ENCODE measurements around the gene HEATR5A. TPM values are rescaled to one million over a fixed set of nuclear protein-coding genes. Genes with fewer than 3 reads are reported as not detected.
"Not testable (repeated sequence)": the region's sequence is repeated elsewhere in the genome, so short reads cannot be mapped to it uniquely, and the experiment has no call there.

Gene HEATR5A
- total RNA-seq, 5 donors from 2014 or later (not counting 1 experiment from before 2014, with no cell fraction given): 7.5 to 13.2 (median 13.0) TPM

GRCh38 chr14:31280871-31281220, 139.5 kb downstream of the HEATR5A start:
- Mint-ChIP-seq H3K4me3 (no peak overlapping the region), H3K27me3 (no peaks in the 10 kb centered on the region), H3K4me1 (no peaks in the 10 kb centered on the region), H3K9me3 (peaks cover 0 to 6% (median 2%) of the 10 kb centered on the region in 3 donors), H3K36me3 (no peaks in the 10 kb centered on the region), H3K27ac (no peak overlapping the region)
- no peak for DNase-seq
- H3K4me1 ChIP-seq (ENCODE audit: control insufficient read depth in 1 of 2, extremely low read depth in 1 of 2, insufficient read depth in 2 of 2, low read length in 2 of 2): no peaks in the 10 kb centered on the region
- no CpG with 5 or more reads among the region's 3 CpGs for WGBS (ENCODE audit: insufficient coverage)
- ChIA-PET CTCF (no interaction called here), POLR2A (no interaction called here)
- H3K36me3 ChIP-seq (ENCODE audit: control insufficient read depth in 2 of 2, extremely low read depth in 1 of 2, insufficient read depth in 1 of 2, low read length in 1 of 2): no peaks in the 10 kb centered on the region
- H3K4me3 ChIP-seq (ENCODE audit: control insufficient read depth in 1 of 2, extremely low read depth in 1 of 2, low read length in 1 of 2): no peak overlapping the region
- no peaks in the 10 kb centered on the region for H3K27me3 ChIP-seq (replicated peaks in 1 of 2; ENCODE audit: control insufficient read depth in 2 of 2, extremely low read depth in 1 of 2, insufficient read depth in 2 of 2, low read length in 1 of 2)
- H3K27ac ChIP-seq (ENCODE audit: low read length): no peak overlapping the region
- no peak for ATAC-seq (replicated peaks in 1 of 4)
- peaks cover 3% of the 10 kb centered on the region for H3K9me3 ChIP-seq

DNA sequence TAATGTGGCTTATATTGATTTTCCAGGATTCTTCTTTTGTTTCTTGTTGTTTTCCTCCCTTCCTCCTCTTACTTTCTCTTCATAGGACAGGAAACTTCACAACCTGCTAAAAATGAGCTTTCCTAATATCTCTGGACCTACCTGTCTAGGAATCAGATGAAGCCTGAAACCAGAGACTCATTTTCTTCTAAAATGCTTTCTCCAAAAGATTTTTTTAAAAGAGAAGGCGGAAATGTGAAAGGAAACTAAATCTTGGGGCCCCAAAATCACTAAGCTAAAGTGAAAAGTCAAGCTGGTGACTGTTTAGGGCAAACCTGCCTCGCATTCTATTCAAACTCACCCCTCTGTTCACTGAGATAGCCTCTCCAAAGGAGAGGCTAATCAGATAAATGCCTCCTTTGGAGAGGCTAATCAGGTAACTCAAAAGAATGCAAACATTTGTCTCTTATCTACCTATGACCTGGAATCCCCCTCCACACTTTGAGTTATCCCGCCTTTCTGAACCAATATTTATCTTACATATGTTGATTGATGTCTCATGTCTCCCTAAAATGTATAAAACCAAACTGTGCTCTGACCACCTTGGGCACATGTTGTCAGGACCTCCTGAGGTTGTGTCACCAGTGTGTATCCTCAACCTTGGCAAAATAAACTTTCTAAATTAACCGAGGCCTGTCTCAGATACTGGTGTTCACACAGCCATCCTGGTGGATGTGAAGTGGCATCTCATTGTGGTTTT, 140.0 kb downstream of the HEATR5A start:
- 83% methylated on average over 1 of the region's 4 CpGs for WGBS (ENCODE audit: insufficient coverage)
- H3K36me3 Mint-ChIP-seq: no peaks in the 10 kb centered on the region
- ChIA-PET POLR2A (interaction anchor here in 1 of 2 donors (0.7 kb wide), 1 partner anchor 201 kb away, joined by 13 read pairs; no protein-coding TSS in a partner anchor), CTCF (interaction anchor here in 1 of 2 donors (0.6 kb wide), 1 partner anchor 34 kb away, joined by 5 read pairs; no protein-coding TSS in a partner anchor)
- no peak overlapping the region for H3K4me3 Mint-ChIP-seq
- ATAC-seq (replicated peaks in 1 of 4): no peak
- H3K4me1 ChIP-seq (ENCODE audit: control insufficient read depth in 1 of 2, extremely low read depth in 1 of 2, insufficient read depth in 2 of 2, low read length in 2 of 2): no peaks in the 10 kb centered on the region
- H3K9me3 Mint-ChIP-seq: peaks cover 0 to 6% (median 2%) of the 10 kb centered on the region in 3 donors
- no peak for DNase-seq
- H3K27me3 ChIP-seq (replicated peaks in 1 of 2; ENCODE audit: control insufficient read depth in 2 of 2, extremely low read depth in 1 of 2, insufficient read depth in 2 of 2, low read length in 1 of 2): no peaks in the 10 kb centered on the region
- no peak overlapping the region for H3K27ac ChIP-seq (ENCODE audit: low read length)
- no peaks in the 10 kb centered on the region for H3K27me3 Mint-ChIP-seq
- H3K4me1 Mint-ChIP-seq: no peaks in the 10 kb centered on the region
- H3K36me3 ChIP-seq (ENCODE audit: control insufficient read depth in 2 of 2, extremely low read depth in 1 of 2, insufficient read depth in 1 of 2, low read length in 1 of 2): no peaks in the 10 kb centered on the region
- H3K9me3 ChIP-seq: peaks cover 3% of the 10 kb centered on the region
- no peak overlapping the region for H3K4me3 ChIP-seq (ENCODE audit: control insufficient read depth in 1 of 2, extremely low read depth in 1 of 2, low read length in 1 of 2)
- H3K27ac Mint-ChIP-seq: no peak overlapping the region

- WGBS (ENCODE audit: insufficient coverage): 57% methylated on average over 1 of the region's 1 CpG
- POLR2A ChIA-PET: no interaction called here
- no peak for DNase-seq
- Histone ChIP-seq H3K4me1 (ENCODE audit: control insufficient read depth in 1 of 2, extremely low read depth in 1 of 2, insufficient read depth in 2 of 2, low read length in 2 of 2) (no peaks in the 10 kb centered on the region), H3K4me3 (ENCODE audit: control insufficient read depth in 1 of 2, extremely low read depth in 1 of 2, low read length in 1 of 2) (no peak overlapping the region), H3K36me3 (ENCODE audit: control insufficient read depth in 2 of 2, extremely low read depth in 1 of 2, insufficient read depth in 1 of 2, low read length in 1 of 2) (no peaks in the 10 kb centered on the region), H3K9me3 (peaks cover 3% of the 10 kb centered on the region), H3K27ac (ENCODE audit: low read length) (no peak overlapping the region), H3K27me3 (replicated peaks in 1 of 2; ENCODE audit: control insufficient read depth in 2 of 2, extremely low read depth in 1 of 2, insufficient read depth in 2 of 2, low read length in 1 of 2) (no peaks in the 10 kb centered on the region)
- no peak for ATAC-seq (replicated peaks in 1 of 4)
- Mint-ChIP-seq H3K4me3 (no peak overlapping the region), H3K36me3 (no peaks in the 10 kb centered on the region), H3K27ac (no peak overlapping the region), H3K9me3 (peaks cover 0 to 6% (median 2%) of the 10 kb centered on the region in 3 donors), H3K27me3 (no peaks in the 10 kb centered on the region), H3K4me1 (peaks cover 0 to 4% (median 4%) of the 10 kb centered on the region in 3 donors)
- CTCF ChIA-PET: no interaction called here
Observed at GRCh38 chr14:31278883-31279282, 141.5 kb downstream of the HEATR5A start.

DNA sequence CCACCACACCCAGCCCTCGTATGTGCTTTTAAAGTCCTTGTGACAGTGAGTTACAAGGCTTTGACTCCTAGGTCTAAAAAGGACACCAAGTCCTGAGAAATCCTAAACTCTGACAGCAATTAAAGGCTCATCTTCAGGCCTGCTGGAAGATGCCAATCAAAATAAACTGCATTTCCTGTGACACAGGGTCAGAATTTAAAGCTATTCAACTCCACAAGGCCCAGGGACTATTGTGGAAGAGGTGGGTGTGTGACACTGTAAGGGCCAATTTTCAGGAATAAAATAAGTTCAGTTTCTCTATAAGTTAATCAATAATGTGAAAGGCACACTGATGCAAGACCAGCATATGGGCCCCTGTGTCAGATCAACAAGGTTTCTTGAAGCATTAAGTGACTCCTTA, 143.3 kb downstream of the HEATR5A start:
- H3K27me3 Mint-ChIP-seq: no peaks in the 10 kb centered on the region
- peaks cover 0 to 6% (median 2%) of the 10 kb centered on the region in 3 donors for H3K9me3 Mint-ChIP-seq
- Histone ChIP-seq H3K27ac (ENCODE audit: low read length) (no peak overlapping the region), H3K36me3 (ENCODE audit: control insufficient read depth in 2 of 2, extremely low read depth in 1 of 2, insufficient read depth in 1 of 2, low read length in 1 of 2) (no peaks in the 10 kb centered on the region), H3K9me3 (peaks cover 3% of the 10 kb centered on the region), H3K27me3 (replicated peaks in 1 of 2; ENCODE audit: control insufficient read depth in 2 of 2, extremely low read depth in 1 of 2, insufficient read depth in 2 of 2, low read length in 1 of 2) (no peaks in the 10 kb centered on the region), H3K4me1 (ENCODE audit: control insufficient read depth in 1 of 2, extremely low read depth in 1 of 2, insufficient read depth in 2 of 2, low read length in 2 of 2) (no peaks in the 10 kb centered on the region), H3K4me3 (ENCODE audit: control insufficient read depth in 1 of 2, extremely low read depth in 1 of 2, low read length in 1 of 2) (no peak overlapping the region)
- no peaks in the 10 kb centered on the region for H3K36me3 Mint-ChIP-seq
- ATAC-seq (replicated peaks in 1 of 4) (no peak), DNase-seq (no peak)
- no peak overlapping the region for H3K27ac Mint-ChIP-seq
- CTCF ChIA-PET: no interaction called here
- POLR2A ChIA-PET: no interaction called here
- peaks cover 0 to 7% (median 5%) of the 10 kb centered on the region in 3 donors for H3K4me1 Mint-ChIP-seq
- no peak overlapping the region for H3K4me3 Mint-ChIP-seq
- 67% methylated on average over 1 of the region's 1 CpG for WGBS (ENCODE audit: insufficient coverage)

DNA sequence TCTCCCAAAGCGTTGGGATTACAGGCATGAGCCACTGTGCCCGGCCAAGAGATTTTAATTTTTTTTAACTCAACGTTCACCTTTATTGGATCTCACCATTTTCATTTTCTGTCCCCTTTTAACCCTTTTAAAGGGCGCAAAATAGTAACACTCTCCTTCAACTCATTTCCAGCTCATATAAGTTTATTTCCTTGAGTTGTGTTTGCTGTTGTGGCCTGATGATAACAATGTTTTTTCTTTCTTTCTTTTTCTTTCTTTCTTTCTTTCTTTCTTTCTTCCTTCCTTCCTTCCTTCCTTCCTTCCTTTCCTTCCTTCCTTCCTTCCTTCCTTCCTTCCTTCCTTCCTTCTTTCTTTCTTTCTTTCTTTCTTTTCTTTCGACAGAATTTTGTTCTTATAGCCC, 143.9 kb downstream of the HEATR5A start:
- H3K27me3 ChIP-seq (replicated peaks in 1 of 2; ENCODE audit: control insufficient read depth in 2 of 2, extremely low read depth in 1 of 2, insufficient read depth in 2 of 2, low read length in 1 of 2); DNase-seq; H3K27me3 Mint-ChIP-seq; H3K4me3 Mint-ChIP-seq; H3K4me1 ChIP-seq (ENCODE audit: control insufficient read depth in 1 of 2, extremely low read depth in 1 of 2, insufficient read depth in 2 of 2, low read length in 2 of 2); H3K36me3 ChIP-seq (ENCODE audit: control insufficient read depth in 2 of 2, extremely low read depth in 1 of 2, insufficient read depth in 1 of 2, low read length in 1 of 2); ATAC-seq (replicated peaks in 1 of 4); H3K27ac ChIP-seq (ENCODE audit: low read length); H3K9me3 ChIP-seq; H3K4me3 ChIP-seq (ENCODE audit: control insufficient read depth in 1 of 2, extremely low read depth in 1 of 2, low read length in 1 of 2); CTCF ChIA-PET; H3K27ac Mint-ChIP-seq; POLR2A ChIA-PET; H3K9me3 Mint-ChIP-seq; H3K4me1 Mint-ChIP-seq; H3K36me3 Mint-ChIP-seq: not testable (repeated sequence)
- 100% methylated on average over 1 of the region's 5 CpGs for WGBS (ENCODE audit: insufficient coverage)

- Histone ChIP-seq H3K4me3 (ENCODE audit: control insufficient read depth in 1 of 2, extremely low read depth in 1 of 2, low read length in 1 of 2) (no peak overlapping the region), H3K27me3 (replicated peaks in 1 of 2; ENCODE audit: control insufficient read depth in 2 of 2, extremely low read depth in 1 of 2, insufficient read depth in 2 of 2, low read length in 1 of 2) (no peaks in the 10 kb centered on the region), H3K27ac (ENCODE audit: low read length) (no peak overlapping the region), H3K36me3 (ENCODE audit: control insufficient read depth in 2 of 2, extremely low read depth in 1 of 2, insufficient read depth in 1 of 2, low read length in 1 of 2) (no peaks in the 10 kb centered on the region), H3K9me3 (peaks cover 3% of the 10 kb centered on the region), H3K4me1 (ENCODE audit: control insufficient read depth in 1 of 2, extremely low read depth in 1 of 2, insufficient read depth in 2 of 2, low read length in 2 of 2) (no peaks in the 10 kb centered on the region)
- Mint-ChIP-seq H3K4me3 (no peak overlapping the region), H3K27ac (no peak overlapping the region), H3K4me1 (peaks cover 0 to 7% (median 5%) of the 10 kb centered on the region in 3 donors), H3K36me3 (no peaks in the 10 kb centered on the region), H3K9me3 (peaks cover 0 to 6% (median 2%) of the 10 kb centered on the region in 3 donors), H3K27me3 (no peaks in the 10 kb centered on the region)
- CTCF ChIA-PET: no interaction called here
- no peak for DNase-seq
- POLR2A ChIA-PET: no interaction called here
- no peak for ATAC-seq (replicated peaks in 1 of 4)
Observed at GRCh38 chr14:31275731-31276130, 144.6 kb downstream of the HEATR5A start.

Data from T-cell (primary cell).